Gastrocnemius medialis (tissue), 4 donors: Measurements from ENCODE around the gene OPALIN. TPM values are rescaled to one million over a fixed set of nuclear protein-coding genes. Genes with fewer than 3 reads are reported as not detected.

ENCODE experiments used
- ATAC-seq, 2 donors: fragments of 150-250 bp; one replicate each; pipeline ENCODE4 v1.9.1; 2016
- DNase-seq, 2 donors: peaks; one replicate each; pipeline ENCODE4 v3.0.0-alpha.2; 2019
- H3K27ac ChIP-seq, 4 donors: fragments of 200-600 bp; sonication (generic); 1 replicate in 1 of 4; 2 replicates in 3 of 4; pipeline ENCODE4 v1.5.1; 2016 to 2018; ENCODE audit warnings: mild to moderate bottlenecking in 2 of 4, moderate library complexity in 1 of 4
- H3K27me3 ChIP-seq, 3 donors: fragments of 200-600 bp; sonication (generic) in 2 of 3; 1 replicate in 1 of 3; 2 replicates in 2 of 3; pipeline versions ENCODE4 v1.5.1 to v1.6.0; 2016 to 2019; ENCODE audit warnings: mild to moderate bottlenecking in 1 of 3, moderate library complexity in 1 of 3
- H3K36me3 ChIP-seq, 2 donors: fragments of 200-600 bp; sonication (generic) in 1 of 2; one replicate each; pipeline ENCODE4 v1.5.1; 2017 to 2018
- H3K4me1 ChIP-seq, 2 donors: fragments of 200-600 bp; sonication (generic) in 1 of 2; one replicate each; pipeline ENCODE4 v1.5.1; 2016 to 2017; ENCODE audit warnings: mild to moderate bottlenecking in 2 of 2
- H3K4me3 ChIP-seq, 4 donors: fragments of 200-600 bp; sonication (generic) in 3 of 4; 1 replicate in 1 of 4; 2 replicates in 3 of 4; pipeline ENCODE4 v1.5.1; 2016 to 2019; ENCODE audit warnings: mild to moderate bottlenecking in 2 of 4
- H3K9me3 ChIP-seq, 3 donors: fragments of 200-600 bp; sonication (generic) in 2 of 3; 1 replicate in 1 of 3; 2 replicates in 2 of 3; pipeline ENCODE4 v1.5.1; 2016 to 2019
- POLR2A ChIP-seq, 2 donors: fragments of 450-650 bp; IDR thresholded peaks; one replicate each; pipeline ENCODE4 v1.6.1; 2017; ENCODE audit warnings: antibody characterized with exemption in 2 of 2, mild to moderate bottlenecking in 2 of 2, moderate library complexity in 2 of 2
- in situ Hi-C, 4 donors: fragments of 200-750 bp; cut with MboI; loops; one replicate each; pipeline versions ENCODE4 v1.15.0 to v1.8.0; 2017; ENCODE audit warnings: low sequenced_read_pairs in 4 of 4
- intact Hi-C: fragments of 100-400 bp; cut with DNase I; formaldehyde crosslinking; loops from one replicate; pipeline ENCODE4 v1.15.1; 2023; ENCODE audit warnings: low total_unique reads
- total RNA-seq, 4 donors: library from RNA; depleted of rRNA; stranded (reverse); fragments of >200 nt; gene quantifications; one replicate each; pipeline versions ENCODE4 v1.1.0 to v1.2.3, GENCODE V29; 2016
- TF ChIP-seq, protein P1 (sequence below), 5 experiments: fragments of 450-650 bp in 3 of 5; fragments of 200-600 bp in 2 of 5; sonication (generic) in 2 of 5; IDR thresholded peaks in 4 of 5; conservative IDR thresholded peaks in 1 of 5; 1 replicate in 4 of 5; 2 replicates in 1 of 5; pipeline ENCODE4 v1.5.1; 2016 to 2019; ENCODE audit warnings: antibody characterized with exemption in 5 of 5, mild to moderate bottlenecking in 3 of 5, moderate library complexity in 3 of 5

The OPALIN gene
- total RNA-seq, 4 donors from 2014 or later: not detected

DNA sequence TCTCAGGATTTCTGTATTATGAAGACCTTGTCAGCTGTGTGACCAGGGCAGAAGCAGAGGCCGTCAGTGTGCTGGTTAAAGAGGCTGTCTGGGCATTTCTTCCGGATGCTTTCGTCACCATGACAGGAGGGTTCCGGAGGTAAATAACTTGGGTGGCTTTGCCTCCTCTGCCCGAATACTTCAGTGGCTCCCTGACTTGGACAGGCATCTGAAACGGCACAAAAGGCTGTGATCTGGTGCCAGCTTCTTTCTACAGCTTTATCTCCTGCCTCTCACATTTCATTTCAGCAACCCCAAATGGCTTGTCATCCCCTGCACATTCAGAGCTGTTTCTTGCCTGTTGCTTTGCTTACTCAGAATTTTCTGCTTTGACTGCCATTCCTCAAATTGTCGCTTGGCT is 31.3 kb downstream of the OPALIN start:
- H3K36me3 ChIP-seq: no peaks in the 10 kb centered on the region
- peaks cover 0 to 3% (median 0%) of the 10 kb centered on the region in 3 donors for H3K27me3 ChIP-seq
- no peaks in the 10 kb centered on the region for H3K4me1 ChIP-seq
- no peak overlapping the region for H3K27ac ChIP-seq
- no peak overlapping the region for H3K4me3 ChIP-seq
- TF ChIP-seq, protein P1, sequence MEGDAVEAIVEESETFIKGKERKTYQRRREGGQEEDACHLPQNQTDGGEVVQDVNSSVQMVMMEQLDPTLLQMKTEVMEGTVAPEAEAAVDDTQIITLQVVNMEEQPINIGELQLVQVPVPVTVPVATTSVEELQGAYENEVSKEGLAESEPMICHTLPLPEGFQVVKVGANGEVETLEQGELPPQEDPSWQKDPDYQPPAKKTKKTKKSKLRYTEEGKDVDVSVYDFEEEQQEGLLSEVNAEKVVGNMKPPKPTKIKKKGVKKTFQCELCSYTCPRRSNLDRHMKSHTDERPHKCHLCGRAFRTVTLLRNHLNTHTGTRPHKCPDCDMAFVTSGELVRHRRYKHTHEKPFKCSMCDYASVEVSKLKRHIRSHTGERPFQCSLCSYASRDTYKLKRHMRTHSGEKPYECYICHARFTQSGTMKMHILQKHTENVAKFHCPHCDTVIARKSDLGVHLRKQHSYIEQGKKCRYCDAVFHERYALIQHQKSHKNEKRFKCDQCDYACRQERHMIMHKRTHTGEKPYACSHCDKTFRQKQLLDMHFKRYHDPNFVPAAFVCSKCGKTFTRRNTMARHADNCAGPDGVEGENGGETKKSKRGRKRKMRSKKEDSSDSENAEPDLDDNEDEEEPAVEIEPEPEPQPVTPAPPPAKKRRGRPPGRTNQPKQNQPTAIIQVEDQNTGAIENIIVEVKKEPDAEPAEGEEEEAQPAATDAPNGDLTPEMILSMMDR (IDR thresholded peaks at IDR 0.05 in 4 of 5, conservative IDR thresholded peaks at IDR 0.05 in 1 of 5): no peak
- TF ChIP-seq POLR2A (IDR thresholded peaks at IDR 0.05): no peak
- DNase-seq: no peak
- intact Hi-C loops: no loop called here
- in situ Hi-C loops: no loop called here
- no peaks in the 10 kb centered on the region for H3K9me3 ChIP-seq
- no peak for ATAC-seq

DNA sequence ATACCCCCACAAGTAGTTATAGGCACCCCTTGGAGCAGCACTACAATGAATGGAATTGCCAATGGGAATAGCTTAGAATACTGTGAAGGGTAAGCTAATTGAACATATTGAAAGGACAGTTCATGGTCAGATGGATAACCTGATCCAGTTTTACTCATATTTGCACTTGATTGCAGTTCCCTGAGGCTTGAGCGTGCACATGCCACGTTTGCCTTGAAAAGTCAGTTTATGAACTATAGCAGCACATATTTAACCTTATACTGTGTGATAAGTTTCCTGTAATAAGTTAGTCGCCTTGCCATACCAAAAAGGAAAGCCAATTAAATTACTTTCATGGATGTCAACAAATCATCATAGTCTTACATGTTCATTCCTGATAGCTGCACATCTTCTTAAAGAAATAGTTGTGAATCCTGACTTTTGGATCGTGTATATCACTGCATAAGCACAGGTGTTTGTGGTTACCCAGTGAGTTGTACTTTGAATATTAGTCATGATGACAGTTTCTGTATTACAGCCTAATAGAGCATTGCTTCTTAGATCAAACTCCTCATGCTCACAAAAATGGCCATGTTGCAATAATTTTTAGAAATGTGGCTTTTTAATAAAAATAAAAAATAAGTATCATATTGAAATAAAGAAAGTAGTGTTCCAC is 33.0 kb downstream of the OPALIN start:
- ATAC-seq (no peak), DNase-seq (no peak)
- Histone ChIP-seq H3K27me3 (no peaks in the 10 kb centered on the region), H3K4me3 (no peak overlapping the region), H3K36me3 (no peaks in the 10 kb centered on the region), H3K4me1 (no peaks in the 10 kb centered on the region), H3K9me3 (no peaks in the 10 kb centered on the region), H3K27ac (no peak overlapping the region)
- intact Hi-C loops: no loop called here
- in situ Hi-C loops: no loop called here
- TF ChIP-seq, protein P1 (IDR thresholded peaks at IDR 0.05 in 4 of 5, conservative IDR thresholded peaks at IDR 0.05 in 1 of 5): no peak
- no peak for TF ChIP-seq POLR2A (IDR thresholded peaks at IDR 0.05)

GRCh38 chr10:96324447-96324846 is 34.4 kb downstream of the OPALIN start:
- Histone ChIP-seq H3K27ac (no peak overlapping the region), H3K4me3 (no peak overlapping the region), H3K4me1 (no peaks in the 10 kb centered on the region), H3K9me3 (no peaks in the 10 kb centered on the region), H3K27me3 (no peaks in the 10 kb centered on the region), H3K36me3 (no peaks in the 10 kb centered on the region)
- no peak for ATAC-seq
- intact Hi-C loops: no loop called here
- no peak for DNase-seq
- TF ChIP-seq POLR2A (IDR thresholded peaks at IDR 0.05): no peak
- TF ChIP-seq, protein P1 (IDR thresholded peaks at IDR 0.05 in 4 of 5, conservative IDR thresholded peaks at IDR 0.05 in 1 of 5): no peak
- in situ Hi-C loops: no loop called here

- Histone ChIP-seq H3K27ac (no peak overlapping the region), H3K4me3 (no peak overlapping the region), H3K27me3 (no peaks in the 10 kb centered on the region), H3K4me1 (no peaks in the 10 kb centered on the region), H3K9me3 (no peaks in the 10 kb centered on the region), H3K36me3 (no peaks in the 10 kb centered on the region)
- intact Hi-C loops: no loop called here
- DNase-seq (no peak), ATAC-seq (no peak)
- in situ Hi-C loops: no loop called here
- TF ChIP-seq, protein P1 (IDR thresholded peaks at IDR 0.05 in 4 of 5, conservative IDR thresholded peaks at IDR 0.05 in 1 of 5): no peak
- no peak for TF ChIP-seq POLR2A (IDR thresholded peaks at IDR 0.05)
These were observed 36.5 kb downstream of the OPALIN start for GRCh38 chr10:96322275-96322674.

GRCh38 chr10:96321822-96322221 is 37.0 kb downstream of the OPALIN start:
- intact Hi-C loops: no loop called here
- Histone ChIP-seq H3K4me3 (no peak overlapping the region), H3K9me3 (no peaks in the 10 kb centered on the region), H3K36me3 (no peaks in the 10 kb centered on the region), H3K4me1 (no peaks in the 10 kb centered on the region), H3K27me3 (peaks cover 0 to under 1% (median 0%) of the 10 kb centered on the region in 3 donors), H3K27ac (no peak overlapping the region)
- ATAC-seq (no peak), DNase-seq (no peak)
- in situ Hi-C loops: no loop called here
- no peak for TF ChIP-seq POLR2A (IDR thresholded peaks at IDR 0.05)
- TF ChIP-seq, protein P1 (IDR thresholded peaks at IDR 0.05 in 4 of 5, conservative IDR thresholded peaks at IDR 0.05 in 1 of 5): no peak
